Activated CD8-positive, alpha-beta memory T cell treated with anti-CD3 and anti-CD28 coated beads, Interleukin-2, amount 50 U/mL, for 1 hour (primary cell): Measurements from ENCODE around the gene STX5.
"Not testable (repeated sequence)": the region's sequence is repeated elsewhere in the genome, so short reads cannot be mapped to it uniquely, and the experiment has no call there.

Experiments
- DNase-seq: peaks from one replicate; pipeline ENCODE4 v3.0.0-alpha.2; 2020; ENCODE audit errors: extremely low read depth

The STX5 gene

DNA sequence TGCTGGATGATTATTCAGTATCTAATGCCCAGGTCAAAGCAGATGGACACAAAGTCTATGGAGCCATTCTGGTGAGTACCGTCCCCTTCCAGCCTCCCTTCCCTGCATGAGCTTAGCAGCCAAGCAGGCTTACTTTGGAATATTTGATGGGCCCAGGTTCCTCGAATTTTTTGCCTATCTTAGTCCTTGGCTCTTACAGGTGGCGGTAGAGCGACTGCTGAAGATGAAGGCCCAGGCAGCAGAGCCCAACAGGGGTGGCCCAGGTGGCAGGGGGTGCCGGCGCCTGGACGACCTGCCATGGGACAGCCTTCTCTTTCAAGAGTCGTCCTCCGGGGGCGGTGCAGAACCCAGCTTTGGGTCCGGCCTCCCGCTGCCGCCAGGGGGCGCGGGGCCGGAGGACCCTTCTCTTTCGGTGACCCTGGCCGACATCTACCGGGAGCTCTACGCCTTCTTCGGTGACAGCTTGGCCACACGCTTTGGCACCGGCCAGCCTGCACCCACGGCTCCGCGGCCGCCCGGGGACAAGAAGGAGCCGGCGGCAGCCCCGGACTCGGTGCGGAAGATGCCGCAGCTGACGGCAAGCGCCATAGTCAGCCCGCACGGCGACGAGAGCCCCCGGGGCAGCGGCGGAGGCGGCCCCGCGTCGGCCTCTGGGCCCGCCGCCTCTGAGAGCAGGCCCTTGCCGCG, 45.4 kb downstream of the STX5 start:
- DNase-seq: no peak

- no peak for DNase-seq
These were observed 49.1 kb downstream of the STX5 start for GRCh38 chr11:62782753-62783152.

GRCh38 chr11:62778441-62778840, 53.4 kb downstream of the STX5 start:
- DNase-seq: no peak

DNA sequence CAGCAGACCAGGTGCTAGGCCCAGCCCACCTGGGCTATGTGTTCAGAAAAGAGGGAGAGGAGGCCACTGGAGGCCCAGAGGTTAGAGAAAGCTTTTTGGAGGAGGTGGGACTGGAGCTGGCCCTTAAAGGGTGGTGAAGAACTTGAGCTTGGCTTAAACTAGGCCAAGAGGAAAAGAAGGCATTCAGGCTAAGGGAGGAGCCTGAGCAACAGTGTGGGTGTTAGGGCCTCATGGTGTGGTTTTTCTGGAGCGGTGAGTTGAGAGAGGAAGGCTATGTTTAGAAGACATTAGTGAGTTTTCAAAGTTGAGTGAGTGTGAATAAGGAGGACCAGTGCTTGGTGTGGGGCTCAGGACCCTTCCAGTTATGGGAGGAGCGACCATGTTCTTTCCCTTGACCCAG, 54.5 kb downstream of the STX5 start:
- DNase-seq: no peak

GRCh38 chr11:62775646-62776045, 56.2 kb downstream of the STX5 start:
- no peak for DNase-seq

DNA sequence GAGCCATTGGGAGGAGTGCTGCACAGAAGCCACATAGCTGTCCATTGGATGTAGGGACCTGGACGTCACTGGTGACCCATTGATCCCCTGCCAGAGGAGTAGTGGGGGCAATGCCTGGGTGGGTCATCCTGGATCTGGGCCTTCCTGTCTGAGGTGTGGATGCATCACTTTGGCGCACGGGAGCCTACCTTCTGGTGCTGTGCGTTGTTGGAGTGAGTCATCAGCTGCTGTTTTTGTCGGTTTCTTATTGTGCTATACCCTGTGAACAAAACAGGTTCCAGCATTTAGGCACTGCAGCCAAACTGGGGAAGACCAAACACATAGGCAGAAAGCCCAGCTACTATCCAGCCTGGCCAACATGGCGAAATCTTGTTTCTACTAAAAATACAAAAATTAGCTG, 57.4 kb downstream of the STX5 start:
- DNase-seq: no peak

DNA sequence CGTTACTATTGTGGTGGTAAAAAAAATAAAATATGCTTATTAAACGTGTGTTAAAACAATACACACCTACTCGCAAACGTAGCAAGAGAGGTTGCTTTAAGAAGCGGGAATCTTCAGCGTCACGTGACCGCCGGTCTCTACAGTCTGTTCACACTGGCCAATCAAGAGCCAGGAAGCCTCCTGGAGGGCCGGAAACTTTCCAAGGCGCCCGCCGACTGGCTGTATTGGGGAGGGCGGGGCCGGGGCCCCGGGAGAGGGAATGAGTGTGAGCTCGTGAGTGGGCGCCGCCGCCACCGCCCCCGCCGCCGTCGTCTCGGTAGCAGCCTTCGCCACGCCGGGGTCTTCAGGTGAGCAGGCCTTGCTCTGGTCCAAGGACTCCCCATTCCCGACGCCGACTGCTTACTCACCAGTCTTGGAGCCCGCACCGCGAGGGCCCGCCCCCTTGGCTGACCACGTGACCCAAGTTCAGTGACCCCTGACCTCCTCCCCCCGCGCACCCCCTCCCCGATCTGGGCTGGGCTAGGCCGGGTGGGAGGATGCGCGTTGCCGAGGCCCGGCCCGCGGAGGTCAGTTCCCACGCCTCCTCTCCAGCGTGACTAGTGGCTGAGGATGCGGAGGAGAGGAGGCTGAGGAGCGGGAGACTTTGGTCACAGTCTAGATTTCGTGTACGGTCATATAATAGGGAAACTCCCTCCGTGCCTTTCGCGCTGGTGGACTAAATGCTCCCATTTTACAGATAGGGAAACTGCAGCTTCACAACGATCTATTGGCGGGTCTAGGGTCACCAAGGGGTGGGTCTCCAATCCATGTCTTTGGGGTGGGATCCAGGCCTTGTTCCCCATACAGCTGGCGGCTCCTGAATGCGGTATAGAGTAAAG, 60.5 kb downstream of the STX5 start, which contains the start of gene TAF6L:
TSS of gene TAF6L (plus strand) at position 253 of the 878 bp plus-strand sequence. CDS start 4,388 bp downstream, outside the sequence.
- peak; percentile 65 for DNase-seq

GRCh38 chr11:62770778-62771143, 61.1 kb downstream of the STX5 start:
- no peak for DNase-seq

DNA sequence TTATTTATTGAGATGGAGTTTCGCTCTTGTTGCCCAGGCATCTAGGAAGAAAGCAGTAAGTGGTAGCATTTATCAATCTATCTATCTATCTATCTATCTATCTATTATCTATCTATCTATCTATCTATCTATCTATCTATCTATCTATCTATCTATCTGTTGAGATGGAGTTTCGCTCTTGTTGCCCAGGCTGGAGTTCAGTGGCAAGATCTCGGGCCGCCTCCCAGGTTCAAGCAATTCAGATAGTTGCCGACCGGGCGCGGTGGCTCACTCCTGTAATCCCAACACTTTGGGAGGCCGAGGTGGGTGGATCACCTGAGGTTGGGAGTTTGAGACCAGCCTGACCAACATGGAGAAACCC, 71.0 kb downstream of the STX5 start:
- DNase-seq: not testable (repeated sequence)

- DNase-seq: no peak
These were observed 73.7 kb downstream of the STX5 start for GRCh38 chr11:62757846-62758788.
